A549 (cell line): ENCODE data around the gene CACNA1C. TPM values are rescaled to one million over a fixed set of nuclear protein-coding genes. Genes with fewer than 3 reads are reported as not detected.

ENCODE experiments used
- ATAC-seq, 2 experiments: fragments of 200-7000 bp in 1 of 2; fragments of >200 bp in 1 of 2; cut with Nextera tagmentation in 1 of 2; cut with Tn5 transposase in 1 of 2; 3 replicates each; pipeline versions ENCODE4 v1.8.0 to v1.9.1; 2018 to 2020; ENCODE audit warnings: mild to moderate bottlenecking in 1 of 2, moderate library complexity in 1 of 2
- CTCF ChIA-PET: fragments of 300-600 bp; sonication (Branson Sonifier 250); formaldehyde crosslinking; extraction: SDS; loops from one replicate; lab custom pipeline; 2021; ENCODE audit warnings: antibody characterized with exemption, inconsistent platforms; lab: Yijun Ruan, JAX
- POLR2A ChIA-PET: fragments of 350-600 bp; formaldehyde crosslinking; extraction: SDS; loops from one replicate; lab custom pipeline; 2021; ENCODE audit warnings: antibody characterized with exemption, inconsistent platforms; lab: Yijun Ruan, JAX
- DNase-seq, 2 experiments: peaks; one replicate each; pipeline versions ENCODE4 v3.0.0 to v3.0.0-alpha.2; 2011 to 2016; ENCODE audit warnings: low read depth in 1 of 2, low spot score in 1 of 2
- FAIRE-seq: peaks from 2 replicates; lab custom pipeline; 2011; peaks lifted over from hg19 to GRCh38; lab: Jason Lieb, UNC
- H3K27ac ChIP-seq, 2 experiments: fragments of >200 bp; sonication (Bioruptor Twin); formaldehyde crosslinking; 3 replicates each; pipeline ENCODE4 v1.5.1; 2016 to 2017
- H3K4me1 ChIP-seq: fragments of >200 bp; sonication (Bioruptor Twin); formaldehyde crosslinking; 3 replicates; pipeline ENCODE4 v1.6.1; 2016
- H3K4me2 ChIP-seq: fragments of >200 bp; sonication (Bioruptor Twin); formaldehyde crosslinking; 3 replicates; pipeline ENCODE4 v1.6.1; 2016
- H3K4me3 ChIP-seq: fragments of >200 bp; sonication (Bioruptor Twin); formaldehyde crosslinking; 3 replicates; pipeline ENCODE4 v1.5.1; 2016
- H3K9me3 ChIP-seq: fragments of >200 bp; sonication (Bioruptor Twin); formaldehyde crosslinking; 3 replicates; pipeline ENCODE4 v1.6.1; 2016
- ATOH8 ChIP-seq: fragments of 250-450 bp; sonication (Bioruptor Pico); IDR thresholded peaks from 2 replicates; pipeline ENCODE4 v1.5.0; 2020; ENCODE audit warnings: low read depth, mild to moderate bottlenecking, moderate library complexity
- BHLHE40 ChIP-seq: IDR thresholded peaks from 2 replicates; pipeline ENCODE4 v1.6.1; 2012; ENCODE audit warnings: low read depth, low read length, inconsistent platforms
- CBX2 ChIP-seq: fragments of 200-600 bp; sonication (generic); IDR thresholded peaks from 2 replicates; pipeline ENCODE4 v1.6.1; 2016; ENCODE audit warnings: low read depth, mild to moderate bottlenecking, borderline replicate concordance
- CHD4 ChIP-seq: fragments of 200-600 bp; sonication (generic); IDR thresholded peaks from 2 replicates; pipeline ENCODE4 v1.6.1; 2016; ENCODE audit warnings: antibody characterized with exemption, mild to moderate bottlenecking, borderline replicate concordance
- EHMT2 ChIP-seq: fragments of 200-600 bp; sonication (generic); IDR thresholded peaks from 2 replicates; pipeline ENCODE4 v1.6.1; 2016; ENCODE audit warnings: antibody characterized with exemption, low read depth, mild to moderate bottlenecking, moderate library complexity
- ELK1 ChIP-seq: fragments of 150-350 bp; IDR thresholded peaks from 2 replicates; pipeline ENCODE4 v1.6.1; 2014; ENCODE audit warnings: low read depth, mild to moderate bottlenecking, low read length
- EP300 ChIP-seq, 2 experiments: fragments of >200 bp; sonication (Bioruptor Twin); formaldehyde crosslinking; IDR thresholded peaks; 2 replicates in 1 of 2; 3 replicates in 1 of 2; pipeline ENCODE4 v1.6.1; 2016 to 2017
- ESRRA ChIP-seq: fragments of 150-350 bp; IDR thresholded peaks from 2 replicates; pipeline ENCODE4 v1.6.1; 2014; ENCODE audit warnings: mild to moderate bottlenecking, low read length, borderline replicate concordance
- FOSB ChIP-seq: fragments of 250-450 bp; sonication (Bioruptor Pico); IDR thresholded peaks from 2 replicates; pipeline ENCODE4 v1.5.0; 2020; ENCODE audit warnings: mild to moderate bottlenecking, moderate library complexity
- HES2 ChIP-seq: fragments of >200 bp; sonication (Bioruptor Twin); formaldehyde crosslinking; IDR thresholded peaks from 2 replicates; pipeline ENCODE4 v1.6.1; 2016
- HMGXB4 ChIP-seq: fragments of 250-450 bp; sonication (Bioruptor Pico); IDR thresholded peaks from 2 replicates; pipeline ENCODE4 v1.5.0; 2021; ENCODE audit warnings: mild to moderate bottlenecking, moderate library complexity, borderline replicate concordance
- HOXB5 ChIP-seq: fragments of 250-450 bp; sonication (Bioruptor Pico); IDR thresholded peaks from 2 replicates; pipeline ENCODE4 v1.5.0; 2020; ENCODE audit warnings: mild to moderate bottlenecking, moderate library complexity
- JUN ChIP-seq, 2 experiments: fragments of >200 bp; sonication (Bioruptor Twin); formaldehyde crosslinking; IDR thresholded peaks; 2 replicates in 1 of 2; 3 replicates in 1 of 2; pipeline ENCODE4 v1.6.1; 2016 to 2017
- JUNB ChIP-seq: fragments of >200 bp; sonication (Bioruptor Twin); formaldehyde crosslinking; IDR thresholded peaks from 2 replicates; pipeline ENCODE4 v1.6.1; 2016
- KDM5A ChIP-seq: fragments of 200-600 bp; sonication (generic); IDR thresholded peaks from 2 replicates; pipeline ENCODE4 v1.6.1; 2016; ENCODE audit warnings: antibody characterized with exemption, mild to moderate bottlenecking
- MAZ ChIP-seq: fragments of 150-350 bp; IDR thresholded peaks from 2 replicates; pipeline ENCODE4 v1.6.1; 2014; ENCODE audit warnings: antibody characterized with exemption, low read depth, low read length, borderline replicate concordance
- SMC3 ChIP-seq: fragments of >200 bp; sonication (Bioruptor Twin); formaldehyde crosslinking; IDR thresholded peaks from 3 replicates; pipeline ENCODE4 v1.6.1; 2018; ENCODE audit warnings: inconsistent platforms
- SREBF2 ChIP-seq: fragments of 450-650 bp; IDR thresholded peaks from 2 replicates; pipeline ENCODE4 v1.6.1; 2014; ENCODE audit warnings: mild to moderate bottlenecking, moderate library complexity
- TP53 ChIP-seq: fragments of 250-450 bp; sonication (Bioruptor Pico); IDR thresholded peaks from 2 replicates; pipeline ENCODE4 v1.5.0; 2021; ENCODE audit warnings: mild to moderate bottlenecking, moderate library complexity
- ZC3H11A ChIP-seq: fragments of 450-650 bp; IDR thresholded peaks from 2 replicates; pipeline ENCODE4 v1.6.1; 2014; ENCODE audit warnings: antibody characterized with exemption, mild to moderate bottlenecking
- ZFP36 ChIP-seq: fragments of 450-650 bp; IDR thresholded peaks from 2 replicates; pipeline ENCODE4 v1.6.1; 2014; ENCODE audit warnings: borderline replicate concordance; ENCODE audit not compliant: partially characterized antibody
- WGBS: methylation state at CpG from one replicate; pipeline ENCODE4 v1.1.6; 2017; ENCODE audit errors: missing lambda C conversion rate; 5-methylcytosine and 5-hydroxymethylcytosine counted together
- polyA plus RNA-seq, 4 experiments: library from polyadenylated mRNA; depleted of rRNA in 3 of 4; stranded (reverse); fragments of >200 nt; fragmentation: RNase III in 1 of 4; extraction: RNeasy Plus Mini Kit Qiagen cat#74134 plus additional on column Dnase treatment in 1 of 4; gene quantifications; 2 replicates in 3 of 4; 3 replicates in 1 of 4; pipeline ENCODE4 v1.2.3, GENCODE V29; 2011 to 2017

Gene CACNA1C
- polyA plus RNA-seq, 2 of the 4 experiments (the other 2 are of a cell fraction): not detected

- no peak overlapping the region for H3K4me2 ChIP-seq
- ChIA-PET POLR2A (no interaction called here), CTCF (no interaction called here)
- no peak overlapping the region for H3K27ac ChIP-seq
- DNase-seq (no peak), ATAC-seq (no peak), FAIRE-seq (no peak)
- TF ChIP-seq ATOH8 (CRISPR knock-in tag): no peak
- no peak for TF ChIP-seq KDM5A
- no peak for TF ChIP-seq SMC3
- TF ChIP-seq HMGXB4 (CRISPR knock-in tag): no peak
- TF ChIP-seq EP300 (IDR thresholded peaks at IDR 0.05): no peak
- no peak for TF ChIP-seq HES2
- no peak for TF ChIP-seq HOXB5 (CRISPR knock-in tag)
- no peak for TF ChIP-seq JUNB
- TF ChIP-seq FOSB (CRISPR knock-in tag): no peak
- TF ChIP-seq JUN (IDR thresholded peaks at IDR 0.05): no peak
- no peak for TF ChIP-seq ZFP36
- H3K9me3 ChIP-seq: 0 out of 3 replicates have a peak, but pooled peaks cover 4% of the 10 kb centered on the region
- no peak overlapping the region for H3K4me3 ChIP-seq
- 41% methylated on average over 11 of the region's 11 CpGs for WGBS
- H3K4me1 ChIP-seq: no peaks in the 10 kb centered on the region
Measured at GRCh38 chr12:2317772-2318171, 265.0 kb downstream of the CACNA1C start.

GRCh38 chr12:2318286-2318685 is 265.5 kb downstream of the CACNA1C start:
- DNase-seq (no peak), ATAC-seq (no peak), FAIRE-seq (no peak)
- H3K4me3 ChIP-seq: no peak overlapping the region
- no peak overlapping the region for H3K27ac ChIP-seq
- CTCF ChIA-PET: interaction anchor here (0.7 to 1.2 kb wide), 2 partner anchors 15 to 33 kb away, joined by 3 read pairs; no protein-coding TSS in a partner anchor
- no peak overlapping the region for H3K4me2 ChIP-seq
- 76% methylated on average over 7 of the region's 8 CpGs for WGBS
- POLR2A ChIA-PET: no interaction called here
- H3K4me1 ChIP-seq: no peaks in the 10 kb centered on the region
- H3K9me3 ChIP-seq: 0 out of 3 replicates have a peak, but pooled peaks cover 4% of the 10 kb centered on the region
- TF ChIP-seq MAZ: no peak
- TF ChIP-seq BHLHE40: no peak
- TF ChIP-seq ESRRA: no peak
- TF ChIP-seq CBX2: no peak
- no peak for TF ChIP-seq ELK1
- TF ChIP-seq EHMT2: no peak
- no peak for TF ChIP-seq HES2
- TF ChIP-seq TP53 (CRISPR knock-in tag): no peak
- no peak for TF ChIP-seq ATOH8 (CRISPR knock-in tag)
- TF ChIP-seq CHD4: no peak
- no peak for TF ChIP-seq ZC3H11A
- TF ChIP-seq SREBF2: no peak
